GM19238 (cell line): ENCODE measurements around the gene CDKN2AIP.
"Not testable (repeated sequence)": the region's sequence is repeated elsewhere in the genome, so short reads cannot be mapped to it uniquely, and the experiment has no call there.

Experiments used
- DNase-seq: peaks from one replicate; pipeline ENCODE4 v3.0.0; 2011; ENCODE audit warnings: low spot score; ENCODE audit not compliant: insufficient read length

Gene CDKN2AIP

DNA sequence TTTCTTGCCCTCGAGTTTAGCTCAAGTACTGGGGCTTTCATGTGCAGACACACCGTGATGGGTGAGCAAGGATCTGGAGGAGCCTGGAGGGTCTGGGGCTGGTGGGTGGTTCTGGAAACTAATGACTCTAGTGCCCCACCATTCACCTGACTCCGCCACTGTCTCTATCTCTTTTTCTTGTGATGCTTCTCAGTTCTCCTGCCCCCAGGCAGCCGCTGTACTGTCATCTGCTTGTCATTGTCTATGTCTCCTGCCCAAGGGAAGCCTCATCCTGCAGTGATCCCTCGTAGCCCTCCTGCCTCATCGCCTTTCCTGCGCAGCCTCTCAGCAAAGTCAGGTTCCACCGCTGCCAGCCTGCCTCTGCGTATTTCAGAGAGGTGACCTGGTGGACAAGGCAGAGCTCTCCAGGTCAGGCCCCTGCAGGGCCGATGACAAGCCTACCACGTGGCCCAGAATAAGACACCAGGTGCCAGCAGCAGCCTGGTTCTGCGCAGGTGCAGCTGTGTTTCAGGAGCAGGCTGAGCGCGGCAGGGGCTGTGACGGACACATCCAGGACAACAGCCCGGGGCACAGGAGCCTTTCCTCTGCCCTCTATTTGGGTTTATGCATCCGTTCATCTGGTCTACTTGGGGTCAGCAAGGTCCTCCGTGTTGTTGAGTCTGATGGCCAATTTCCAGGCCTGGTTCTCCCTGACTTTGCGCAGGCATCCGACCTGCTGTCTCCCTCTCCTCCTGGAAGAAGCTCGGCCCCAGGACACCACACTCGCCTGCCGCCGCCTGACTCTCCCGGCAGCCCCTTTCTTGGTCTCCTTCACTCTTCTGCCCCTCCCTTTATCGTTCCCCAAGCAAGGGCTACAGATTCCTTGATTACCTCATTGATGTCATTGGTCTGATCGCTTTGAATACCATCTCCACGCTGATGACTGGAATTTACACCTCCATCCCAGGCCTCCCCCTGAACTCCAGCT is 30.9 kb upstream of the CDKN2AIP start:
- no peak for DNase-seq

DNA sequence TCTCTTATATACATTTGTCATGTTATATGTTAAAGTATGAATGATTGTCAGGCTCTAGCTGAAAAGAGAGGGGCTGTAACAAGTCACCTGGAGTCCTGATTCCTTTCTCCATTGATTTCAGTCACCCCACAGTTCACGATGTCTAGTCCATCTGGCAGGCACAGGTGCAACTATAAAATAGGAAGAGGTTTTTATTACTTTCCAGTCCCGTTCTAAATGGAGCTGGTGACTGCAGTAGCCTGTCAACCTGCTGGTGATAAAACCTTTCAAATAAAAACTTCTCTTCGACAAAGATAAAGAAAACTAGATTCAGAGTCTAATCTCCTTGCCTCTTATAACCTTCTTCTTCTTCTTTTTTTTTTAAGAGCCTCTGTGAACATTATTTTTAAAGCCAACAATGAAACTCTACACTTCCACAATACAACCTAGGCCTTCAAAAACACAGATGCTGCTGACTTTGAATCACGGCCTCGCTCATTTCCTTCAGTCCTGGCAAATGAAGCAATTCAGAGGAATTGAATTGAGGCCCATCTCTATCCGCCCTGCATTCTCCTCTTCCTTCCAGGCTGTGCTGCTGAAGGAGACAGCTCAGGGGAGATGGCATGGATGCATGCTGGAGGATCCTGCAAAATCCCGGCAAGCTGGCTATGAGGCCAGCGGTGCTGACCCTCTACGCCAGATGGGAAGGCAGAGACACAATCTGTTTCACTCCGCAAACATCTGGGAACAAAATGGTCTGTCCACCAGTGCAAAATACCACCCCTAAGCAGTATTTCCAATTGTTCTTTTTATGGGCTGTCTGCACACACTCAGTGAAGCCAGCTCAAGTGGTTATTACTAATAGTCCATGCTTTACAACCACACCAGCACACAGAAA is 27.3 kb upstream of the CDKN2AIP start:
- no peak for DNase-seq

DNA sequence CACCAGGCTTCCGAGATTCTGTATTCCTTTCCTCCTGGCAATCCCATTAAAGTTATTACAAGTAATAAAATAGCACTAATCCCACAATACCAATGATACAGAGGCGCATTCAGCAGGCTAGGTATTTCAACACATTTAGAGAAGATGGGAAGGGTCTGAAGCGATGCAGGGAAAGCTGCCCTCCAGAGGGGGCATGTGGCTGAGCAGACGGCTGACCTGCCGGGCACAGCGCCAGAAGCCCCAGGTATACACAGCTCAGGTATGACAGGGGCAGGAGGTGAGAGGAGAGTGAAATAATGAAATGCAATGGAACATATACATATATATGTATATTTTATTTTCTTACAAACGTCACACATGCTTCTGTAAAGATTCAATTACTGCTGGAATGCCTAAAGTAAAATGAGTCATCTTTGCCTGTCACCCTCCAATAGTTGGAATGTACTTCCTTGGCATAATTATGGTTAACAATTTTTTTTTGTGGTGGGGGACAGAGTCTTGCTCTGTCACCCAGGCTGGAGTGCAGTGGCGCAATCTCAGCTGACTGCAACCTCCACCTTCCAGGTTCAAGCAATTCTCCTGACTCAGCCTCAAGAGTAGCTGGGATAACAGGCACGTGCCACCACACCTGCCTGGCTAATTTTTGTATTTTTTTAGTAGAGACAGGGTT is 21.3 kb upstream of the CDKN2AIP start:
- DNase-seq, result no peak

DNA sequence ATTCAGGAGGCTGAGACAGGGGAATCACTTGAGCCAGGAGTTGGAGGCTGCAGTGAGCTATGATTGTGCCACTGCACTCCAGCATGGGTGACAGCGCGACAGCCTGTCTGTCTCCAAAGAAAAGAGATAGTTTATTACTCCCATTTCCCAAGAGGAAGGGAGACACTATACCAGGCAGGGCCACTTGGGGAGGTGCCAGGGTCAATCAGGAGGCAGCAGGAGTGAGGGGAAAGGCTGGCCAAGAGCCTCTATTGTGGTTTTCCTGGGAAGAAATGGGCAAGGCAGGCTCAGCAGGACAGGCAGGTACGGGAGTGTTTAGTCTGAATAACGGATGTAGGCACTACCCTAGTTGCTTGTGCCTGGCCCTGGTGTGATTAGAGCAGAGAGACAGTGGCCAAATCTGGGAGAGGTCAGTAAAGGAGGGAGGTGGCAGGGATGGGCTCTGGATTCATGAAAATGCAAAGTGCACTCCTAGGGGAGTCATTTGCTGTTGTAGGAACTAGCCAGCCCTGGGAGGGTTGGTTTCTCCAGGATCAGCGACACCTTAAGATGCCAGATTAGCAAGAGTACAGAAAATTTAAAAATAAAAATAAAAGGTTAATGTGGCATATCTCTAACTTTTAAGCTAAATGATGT is 20.2 kb upstream of the CDKN2AIP start:
- no peak for DNase-seq

DNA sequence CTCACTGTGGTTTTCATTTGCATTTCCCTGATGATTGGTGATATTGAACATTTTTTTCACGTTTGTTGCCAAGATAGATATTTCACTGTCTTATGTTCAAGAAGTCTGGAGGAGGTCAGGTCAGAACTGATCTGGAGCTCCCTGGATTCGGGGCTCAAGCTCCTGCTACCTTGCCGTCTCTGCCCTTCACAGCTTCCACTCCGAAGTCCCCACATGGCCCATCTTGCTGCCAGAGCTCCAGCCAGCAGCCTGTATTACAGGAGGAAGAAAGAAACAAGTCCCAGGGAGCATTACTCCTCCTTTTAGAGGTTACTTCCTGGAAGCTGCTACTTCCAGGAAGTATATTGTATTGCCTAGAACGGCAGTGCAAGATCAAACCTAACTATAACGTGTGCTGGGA is 17.9 kb upstream of the CDKN2AIP start:
- DNase-seq, result no peak

DNA sequence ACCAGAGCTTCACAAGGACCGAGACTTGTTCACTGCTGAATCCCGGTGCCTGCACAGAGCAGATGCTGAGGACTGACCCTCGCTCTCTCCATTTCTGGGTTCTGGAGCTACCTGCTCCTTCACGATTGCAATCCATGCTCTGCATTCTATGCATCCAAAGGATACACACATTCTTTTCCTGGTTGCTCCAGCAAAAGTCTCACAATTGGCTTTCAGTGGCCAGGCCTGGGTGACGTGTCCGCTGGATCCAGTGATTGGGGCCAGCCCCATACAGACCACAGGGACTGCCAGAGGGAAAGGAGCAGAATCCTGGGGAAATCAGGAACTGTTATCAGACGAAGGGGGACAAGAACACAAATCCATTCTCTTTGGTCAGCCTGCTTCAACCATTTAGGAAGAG is 14.9 kb upstream of the CDKN2AIP start:
- no peak for DNase-seq

DNA sequence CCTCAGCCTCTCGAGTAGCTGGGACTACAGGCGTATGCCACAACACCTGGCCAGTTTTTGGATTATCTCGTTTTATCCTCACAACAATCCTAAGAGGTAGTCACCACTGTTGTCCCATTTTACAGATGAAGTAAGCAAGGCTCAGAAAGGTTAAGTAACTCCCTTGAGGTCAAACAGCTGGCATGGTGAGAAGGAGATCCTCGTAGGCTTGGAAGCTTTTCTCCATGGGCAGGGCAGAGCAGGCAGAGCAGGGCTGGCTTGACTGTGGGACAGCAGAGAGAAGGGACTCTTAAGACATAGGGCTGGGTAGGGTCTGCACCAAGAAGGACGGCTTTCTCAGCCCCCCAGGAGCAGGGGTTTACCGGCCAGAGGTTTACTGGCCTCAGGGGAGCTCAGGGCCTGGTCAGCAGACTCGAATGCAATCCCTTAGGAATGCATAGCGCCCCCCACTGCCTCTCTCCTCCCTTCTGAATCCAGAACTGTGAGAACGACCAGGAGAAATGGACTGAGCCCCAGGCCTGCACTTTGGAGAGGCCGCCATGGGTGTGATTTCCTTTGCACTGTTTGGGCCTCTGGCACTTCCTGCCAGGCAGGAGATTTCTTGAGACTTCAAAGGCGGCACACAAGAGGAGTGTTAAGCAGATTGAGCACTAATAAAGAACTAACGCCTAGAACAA is 14.0 kb upstream of the CDKN2AIP start:
- no peak for DNase-seq

DNA sequence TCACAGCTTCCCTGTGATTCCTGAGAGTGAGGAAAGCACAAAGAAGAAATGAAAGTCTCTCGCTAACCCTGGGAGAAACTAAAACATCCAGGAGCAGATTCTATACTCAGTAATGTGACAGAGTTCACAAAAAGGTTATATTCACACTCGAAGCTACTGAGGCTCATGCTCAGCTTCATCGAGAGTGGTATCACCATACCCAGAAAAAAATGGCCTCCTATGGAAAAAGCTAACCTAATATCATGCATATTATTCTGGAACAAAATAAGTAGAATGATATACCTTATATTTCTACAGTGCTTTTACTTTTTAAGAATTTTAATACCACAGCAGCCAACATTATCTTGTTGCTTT is 13.5 kb upstream of the CDKN2AIP start:
- no peak for DNase-seq

DNA sequence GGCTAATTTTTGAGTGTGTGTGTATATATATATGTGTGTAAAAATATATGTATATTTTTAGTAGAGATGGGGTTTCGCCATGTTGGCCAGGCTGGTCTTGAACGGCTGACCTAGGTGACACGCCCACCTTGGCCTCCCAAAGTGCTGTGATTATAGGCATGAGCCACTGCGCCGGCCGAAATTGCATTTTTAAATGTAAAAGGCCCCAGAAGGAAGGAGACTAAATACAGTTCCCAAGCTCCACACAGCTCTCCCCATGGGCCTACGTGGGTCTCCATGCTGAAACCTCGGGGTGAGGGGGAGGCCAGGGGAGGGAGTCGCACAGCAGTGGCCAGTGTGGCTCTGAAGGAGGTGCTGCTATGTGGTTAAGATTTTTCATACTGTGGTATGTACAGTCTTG is 12.8 kb upstream of the CDKN2AIP start:
- DNase-seq, result no peak

DNA sequence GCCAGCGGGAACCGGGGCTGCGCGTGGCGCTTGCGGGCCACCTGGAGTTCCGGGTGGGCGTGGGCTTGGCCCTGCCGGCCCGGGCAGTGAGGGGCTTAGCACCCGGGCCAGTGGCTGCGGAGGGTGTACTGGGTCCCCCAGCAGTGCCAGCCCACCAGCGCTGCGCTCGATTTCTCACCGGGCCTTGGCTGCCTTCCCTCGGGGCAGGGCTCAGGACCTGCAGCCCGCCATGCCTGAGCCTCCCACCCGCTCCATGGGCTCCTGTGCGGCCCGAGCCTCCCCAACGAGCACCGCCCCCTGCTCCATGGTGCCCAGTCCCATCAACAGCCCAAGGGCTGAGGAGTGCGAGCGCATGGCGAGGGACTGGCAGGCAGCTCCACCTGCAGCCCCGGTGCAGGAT is 11.3 kb upstream of the CDKN2AIP start:
- not testable (repeated sequence) for DNase-seq

DNA sequence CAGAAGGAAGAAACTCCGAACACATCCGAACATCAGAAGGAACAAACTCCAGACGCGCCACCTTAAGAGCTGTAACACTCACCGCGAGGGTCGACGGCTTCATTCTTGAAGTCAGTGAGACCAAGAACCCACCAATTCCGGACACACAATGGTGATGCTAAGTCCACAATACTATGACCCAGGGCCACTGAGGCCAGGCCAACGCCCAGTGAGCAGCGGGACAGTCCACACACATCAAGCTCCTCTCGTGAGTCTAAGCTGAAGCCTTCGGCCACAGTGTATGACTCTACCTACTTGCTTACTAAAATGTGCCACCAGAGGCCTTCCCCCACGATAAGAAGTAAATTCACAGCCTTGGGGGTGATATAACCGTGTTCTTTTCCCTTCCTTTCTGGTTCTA is 10.2 kb upstream of the CDKN2AIP start:
- no peak for DNase-seq

DNA sequence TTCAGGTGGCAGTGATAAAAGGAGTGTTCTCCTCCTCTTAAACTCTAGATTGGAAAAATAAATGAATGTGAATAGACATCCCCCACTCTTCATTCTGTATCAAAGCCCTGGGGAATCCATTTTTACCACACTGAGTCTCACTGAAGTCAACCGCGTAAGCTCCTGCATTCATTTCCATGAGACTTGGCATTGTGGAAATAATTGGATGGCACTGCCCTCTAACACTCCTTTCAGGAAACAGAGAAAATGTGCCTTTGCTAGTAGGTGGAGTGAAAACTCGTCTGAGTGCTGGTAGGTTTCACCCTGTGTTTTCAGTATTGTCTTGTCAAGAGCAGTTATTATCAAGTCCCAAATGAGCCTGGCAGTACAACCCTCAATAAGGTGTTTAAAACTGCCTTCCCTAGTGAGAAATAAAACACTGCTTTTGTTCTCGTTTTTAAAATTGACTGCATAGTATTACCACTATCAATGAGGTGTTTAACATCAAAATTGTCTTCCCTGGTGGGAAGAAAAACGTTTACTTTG is 9.7 kb upstream of the CDKN2AIP start:
- no peak for DNase-seq

DNA sequence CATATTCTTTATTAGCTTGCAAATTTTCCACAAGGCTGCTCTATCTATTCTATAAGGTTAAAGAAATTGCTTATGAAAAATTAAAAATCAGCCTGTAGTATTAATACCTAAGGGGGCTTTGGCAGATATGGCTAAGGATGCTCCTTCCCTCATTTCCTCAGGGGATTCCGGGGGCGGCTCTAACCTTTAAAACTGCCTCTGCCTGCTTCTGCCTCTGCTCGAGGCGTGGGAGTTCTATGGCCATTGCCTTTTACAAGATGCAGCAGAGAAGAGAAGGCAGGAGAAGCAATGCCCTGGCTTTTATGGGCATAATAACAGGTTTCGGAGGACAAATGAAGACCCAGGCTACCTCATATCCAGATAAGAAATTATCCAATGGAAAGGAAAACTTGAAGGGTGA is 8.6 kb upstream of the CDKN2AIP start:
- no peak for DNase-seq

DNA sequence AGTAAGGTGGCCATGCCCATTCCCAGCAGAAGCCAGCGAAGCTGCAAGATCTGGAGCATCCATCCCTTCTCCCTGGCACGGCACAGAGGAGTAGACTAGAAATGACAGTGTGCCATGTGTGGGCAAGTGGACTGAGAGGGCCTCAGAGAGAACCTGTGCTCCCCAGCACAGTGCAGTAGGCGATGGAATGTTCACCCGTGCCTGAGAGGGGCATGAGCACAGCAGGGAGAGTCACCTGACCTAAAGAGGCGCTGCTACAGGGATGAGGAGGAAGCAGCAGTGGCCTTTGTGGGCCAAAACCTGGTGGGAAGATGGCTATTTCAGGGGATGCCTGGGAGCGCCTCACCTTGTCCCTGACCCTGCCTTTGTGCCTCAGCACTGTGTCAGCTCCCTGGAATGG is 8.0 kb upstream of the CDKN2AIP start:
- no peak for DNase-seq

DNA sequence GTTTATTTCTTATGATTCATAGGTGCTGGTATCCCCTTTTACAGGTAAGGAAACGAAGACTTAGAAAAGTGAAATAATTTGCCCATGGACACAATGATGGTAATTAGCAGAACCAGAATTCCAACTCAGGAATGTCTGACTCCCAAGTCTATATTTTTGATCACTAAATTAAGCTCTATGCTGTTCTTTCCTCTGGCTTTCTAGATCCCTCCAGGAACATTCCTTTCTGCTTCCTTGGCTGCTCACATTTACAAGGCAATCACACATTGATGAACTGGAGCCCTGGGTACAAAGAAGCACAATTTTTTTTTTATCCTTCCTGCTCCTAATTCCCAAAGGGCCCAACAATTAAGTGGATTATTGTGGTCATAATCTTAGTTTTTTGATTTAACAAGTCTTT is 7.0 kb upstream of the CDKN2AIP start:
- DNase-seq, result no peak

DNA sequence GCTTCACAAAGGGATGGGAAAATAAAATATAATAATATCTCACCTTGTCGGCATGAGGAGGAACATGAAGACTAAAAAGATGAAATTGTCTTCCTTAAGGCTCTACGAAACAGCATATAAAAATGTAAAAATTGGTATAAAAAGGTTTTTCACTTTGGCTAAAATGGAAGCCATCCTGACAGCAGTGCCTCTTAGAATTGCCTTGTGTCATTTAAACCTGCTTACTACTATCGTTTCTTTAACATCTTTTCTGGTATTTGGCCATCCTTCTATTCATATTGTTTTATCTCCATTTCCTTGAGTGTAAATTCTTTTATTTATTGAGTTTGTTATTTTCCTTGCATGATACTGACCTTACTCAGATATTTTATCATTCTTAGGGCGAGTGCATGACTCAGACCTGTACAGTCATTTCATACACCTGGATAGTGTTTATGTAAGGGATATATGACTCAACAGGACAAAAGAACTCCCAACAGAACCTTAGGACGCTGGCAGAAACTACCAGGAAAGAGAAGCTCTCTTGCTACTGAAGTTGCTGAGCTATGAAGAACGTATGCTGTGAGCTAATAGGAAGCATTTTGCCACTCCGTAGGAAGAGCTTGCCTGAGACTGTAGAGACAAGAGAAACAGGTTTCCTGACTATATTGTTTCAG is 5.8 kb upstream of the CDKN2AIP start:
- no peak for DNase-seq

DNA sequence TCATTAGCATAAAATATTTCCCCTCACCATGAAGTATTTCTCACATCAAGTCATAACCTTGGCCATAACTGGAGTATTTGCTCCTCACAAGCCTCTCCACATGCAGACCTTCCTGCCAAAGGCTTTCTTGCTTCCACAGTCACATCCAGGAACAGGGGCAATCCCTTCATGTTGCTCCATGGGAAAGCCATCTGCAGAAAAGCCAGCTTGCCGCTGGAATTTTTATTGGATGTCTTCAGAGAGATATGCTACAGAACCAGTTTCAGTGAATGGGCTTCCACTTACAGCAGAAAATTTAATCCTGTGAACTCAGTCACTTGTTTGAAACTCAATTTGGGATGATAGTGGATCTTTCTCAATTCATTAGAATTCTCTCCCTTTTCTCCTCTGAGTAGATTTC is 3.2 kb upstream of the CDKN2AIP start:
- no peak for DNase-seq

DNA sequence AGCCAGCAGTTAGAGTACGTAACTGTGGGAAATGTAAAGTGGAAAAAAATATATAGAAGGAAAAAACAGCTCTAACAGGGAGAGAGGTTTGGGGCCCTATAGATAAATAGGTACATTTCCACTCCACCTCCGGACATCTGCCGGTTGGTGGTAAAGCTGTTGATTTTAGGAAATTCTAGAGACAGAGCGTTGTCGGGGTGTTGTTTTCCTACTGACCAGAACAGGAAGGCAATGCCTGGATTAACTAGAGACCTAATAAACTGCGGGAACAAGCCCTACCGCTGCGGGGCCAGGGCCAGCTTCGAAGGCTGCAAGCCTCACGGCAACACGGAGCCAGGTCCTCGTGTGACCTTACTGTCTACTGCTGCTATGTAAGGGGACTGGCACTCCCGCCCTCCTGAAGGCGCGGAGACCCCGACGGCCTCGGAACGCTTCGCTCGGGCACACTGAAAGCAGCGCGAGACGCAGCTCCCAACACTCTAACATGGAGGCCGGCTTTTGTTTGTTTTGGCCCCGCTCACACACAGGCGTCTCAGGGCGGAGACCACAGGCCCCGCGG is 702 bp upstream of the CDKN2AIP start:
- DNase-seq, result no peak

DNA sequence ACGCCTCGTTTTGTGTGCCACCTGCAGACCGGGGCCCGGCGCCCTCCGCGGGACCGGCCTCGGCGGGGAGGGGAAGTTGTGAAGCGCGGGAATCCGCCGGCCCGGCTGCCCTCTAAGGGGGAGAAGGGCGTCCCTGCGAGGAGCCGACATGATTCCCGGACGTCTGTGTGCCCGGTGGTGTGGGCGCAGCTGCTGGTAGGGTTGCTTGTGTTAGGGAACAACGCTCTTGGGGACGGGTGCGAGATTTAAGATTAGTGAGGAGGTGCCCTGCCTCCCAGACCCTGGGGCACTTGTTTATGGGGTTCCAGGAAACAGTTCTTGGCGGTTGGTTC is 627 bp downstream of the CDKN2AIP start:
- DNase-seq, result no peak

DNA sequence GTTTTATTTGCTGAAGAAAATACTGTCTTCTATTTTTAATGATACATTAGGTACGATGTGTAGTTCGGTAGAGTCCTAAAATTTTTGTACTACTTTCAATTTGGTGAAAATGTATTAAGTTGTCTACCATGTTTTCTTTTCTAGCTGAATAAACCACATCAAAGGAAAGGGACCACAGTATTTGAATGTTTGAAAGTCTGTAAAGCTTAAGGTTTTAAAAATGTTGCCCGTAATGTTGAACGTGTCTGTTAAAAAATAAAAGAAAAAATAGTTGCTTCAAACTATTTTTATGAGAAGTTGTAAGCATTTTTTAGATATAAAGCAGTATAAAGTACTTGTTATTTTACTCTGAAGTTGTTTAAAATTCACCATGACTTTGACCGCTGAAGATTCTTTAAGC is 3.2 kb downstream of the CDKN2AIP start:
- no peak for DNase-seq
